Trophoblast cell (in vitro differentiated cells and primary cell): ENCODE data around the gene FAM161B.
"Not testable (repeated sequence)": the region's sequence is repeated elsewhere in the genome, so short reads cannot be mapped to it uniquely, and the experiment has no call there.

Source experiments
- DNase-seq, 2 donors: peaks; one replicate each; pipeline ENCODE4 v3.0.0-alpha.2; 2016
- H2AFZ ChIP-seq: 2 replicates; pipeline ENCODE4 v1.6.1; 2013; ENCODE audit warnings: low read length, moderate library complexity, mild to moderate bottlenecking; ENCODE audit not compliant: insufficient read depth, poor library complexity
- H2AK5ac ChIP-seq: 2 replicates; pipeline ENCODE4 v1.6.1; 2013; ENCODE audit warnings: mild to moderate bottlenecking, low read length
- H2BK120ac ChIP-seq: 2 replicates; pipeline ENCODE4 v1.6.1; 2013; ENCODE audit warnings: low read length, mild to moderate bottlenecking, moderate library complexity; ENCODE audit not compliant: insufficient read depth, poor library complexity
- H2BK12ac ChIP-seq: 2 replicates; pipeline ENCODE4 v1.6.1; 2013; ENCODE audit warnings: mild to moderate bottlenecking, low read length, moderate library complexity
- H2BK5ac ChIP-seq: 2 replicates; pipeline ENCODE4 v1.6.1; 2013; ENCODE audit warnings: low read length, low read depth, moderate library complexity, mild to moderate bottlenecking; ENCODE audit not compliant: poor library complexity
- H3K14ac ChIP-seq: 2 replicates; pipeline ENCODE4 v1.6.1; 2013; ENCODE audit warnings: mild to moderate bottlenecking, low read length
- H3K18ac ChIP-seq: 2 replicates; pipeline ENCODE4 v1.6.1; 2013; ENCODE audit warnings: mild to moderate bottlenecking, low read length
- H3K23ac ChIP-seq: 2 replicates; pipeline ENCODE4 v1.6.1; 2013; ENCODE audit warnings: low read length
- H3K27ac ChIP-seq: 2 replicates; pipeline ENCODE4 v1.5.1; 2013; ENCODE audit warnings: low read depth, mild to moderate bottlenecking, inconsistent platforms, low read length, moderate library complexity
- H3K27me3 ChIP-seq: 2 replicates; pipeline ENCODE4 v1.6.1; 2013; ENCODE audit warnings: inconsistent platforms, mild to moderate bottlenecking, low read length, moderate library complexity; ENCODE audit not compliant: insufficient read depth
- H3K36me3 ChIP-seq, 2 experiments: 1 replicate in 1 of 2; 2 replicates in 1 of 2; pipeline ENCODE4 v1.6.1; 2013; ENCODE audit warnings: low read length in 2 of 2, mild to moderate bottlenecking in 2 of 2, moderate library complexity in 1 of 2; ENCODE audit not compliant: insufficient read depth in 2 of 2, control insufficient read depth in 1 of 2
- H3K4ac ChIP-seq: 2 replicates; pipeline ENCODE4 v1.6.1; 2013; ENCODE audit warnings: low read depth, mild to moderate bottlenecking, low read length, moderate library complexity
- H3K4me1 ChIP-seq, 2 experiments: 1 replicate in 1 of 2; 2 replicates in 1 of 2; pipeline ENCODE4 v1.6.1; 2013; ENCODE audit warnings: low read length in 2 of 2, mild to moderate bottlenecking in 2 of 2, moderate library complexity in 1 of 2; ENCODE audit not compliant: insufficient read depth in 2 of 2, control insufficient read depth in 1 of 2
- H3K4me2 ChIP-seq: 2 replicates; pipeline ENCODE4 v1.6.1; 2013; ENCODE audit warnings: inconsistent platforms, mild to moderate bottlenecking, low read length, moderate library complexity
- H3K4me3 ChIP-seq: 2 replicates; pipeline ENCODE4 v1.5.1; 2013; ENCODE audit warnings: mild to moderate bottlenecking, low read depth, low read length, inconsistent platforms
- H3K79me1 ChIP-seq: one replicate; pipeline ENCODE4 v1.6.1; 2013; ENCODE audit warnings: low read length
- H3K79me2 ChIP-seq: 2 replicates; pipeline ENCODE4 v1.6.1; 2013; ENCODE audit warnings: low read length, mild to moderate bottlenecking; ENCODE audit not compliant: control insufficient read depth, insufficient read depth, poor library complexity
- H3K9ac ChIP-seq: 2 replicates; pipeline ENCODE4 v1.6.1; 2013; ENCODE audit warnings: mild to moderate bottlenecking, low read length
- H3K9me3 ChIP-seq: 2 replicates; pipeline ENCODE4 v1.6.1; 2013; ENCODE audit warnings: low read depth, mild to moderate bottlenecking, control low read depth, inconsistent platforms, low read length; ENCODE audit not compliant: insufficient read depth
- H4K12ac ChIP-seq: 2 replicates; pipeline ENCODE4 v1.6.1; 2013; ENCODE audit warnings: low read depth, mild to moderate bottlenecking, low read length, moderate library complexity
- H4K8ac ChIP-seq: 2 replicates; pipeline ENCODE4 v1.6.1; 2013; ENCODE audit warnings: low read depth, mild to moderate bottlenecking, low read length, moderate library complexity
- H4K91ac ChIP-seq: one replicate; pipeline ENCODE4 v1.6.1; 2013; ENCODE audit warnings: low read depth, mild to moderate bottlenecking, low read length, moderate library complexity
- WGBS: extraction: QIAGEN DNeasy Blood & Tissue Kit; methylation state at CpG from one replicate; pipeline ENCODE4 v1.1.7; 2013; ENCODE audit warnings: missing lambda C conversion rate; ENCODE audit not compliant: insufficient read length, insufficient coverage; ENCODE audit errors: extremely low coverage; 5-methylcytosine and 5-hydroxymethylcytosine counted together

Gene FAM161B

GRCh38 chr14:73896521-73896920 lies 53.4 kb downstream of the FAM161B start:
- H2BK5ac ChIP-seq = no peak overlapping the region
- no peaks in the 10 kb centered on the region for H3K79me1 ChIP-seq
- no peak overlapping the region for H2BK12ac ChIP-seq
- no peaks in the 10 kb centered on the region for H3K9me3 ChIP-seq
- no peak overlapping the region for H3K4me2 ChIP-seq
- H2AFZ ChIP-seq = no peak overlapping the region
- no peak overlapping the region for H2AK5ac ChIP-seq
- H3K4me3 ChIP-seq = no peak overlapping the region
- no peak overlapping the region for H3K9ac ChIP-seq
- H3K36me3 ChIP-seq = peaks cover 20 to 45% of the 10 kb centered on the region in 2 experiments
- no peak overlapping the region for H2BK120ac ChIP-seq
- no peak overlapping the region for H3K27ac ChIP-seq
- no peak for DNase-seq
- no peak overlapping the region for H3K4ac ChIP-seq
- no peaks in the 10 kb centered on the region for H3K79me2 ChIP-seq
- no peak overlapping the region for H4K91ac ChIP-seq
- H3K18ac ChIP-seq = no peak overlapping the region
- H3K23ac ChIP-seq = no peak overlapping the region
- no CpG with 5 or more reads among the region's 1 CpG for WGBS
- H3K27me3 ChIP-seq = no peaks in the 10 kb centered on the region
- no peak overlapping the region for H3K14ac ChIP-seq
- H4K8ac ChIP-seq = no peak overlapping the region
- no peak overlapping the region for H4K12ac ChIP-seq
- H3K4me1 ChIP-seq = no peaks in the 10 kb centered on the region

DNA sequence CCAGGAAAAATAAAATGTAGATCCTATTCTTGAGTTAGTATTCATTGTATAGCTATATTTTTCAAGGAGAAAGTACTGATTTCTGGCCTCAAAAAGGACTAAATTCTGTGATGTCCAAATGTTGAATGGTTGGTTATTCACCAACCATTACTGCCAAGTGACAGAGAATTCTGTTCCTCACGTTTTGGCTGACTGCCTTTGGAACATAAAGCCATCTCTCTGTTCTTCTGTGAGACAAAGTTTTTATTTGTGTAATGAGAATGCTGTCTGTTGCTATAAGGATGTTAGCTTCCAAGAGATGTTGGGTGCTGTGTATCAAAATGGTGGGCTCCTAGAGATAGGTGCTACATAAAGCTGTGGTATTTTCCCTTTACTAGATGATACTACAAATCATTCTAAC lies 54.0 kb downstream of the FAM161B start:
- no CpG with 5 or more reads among the region's 1 CpG for WGBS
- Histone ChIP-seq H3K14ac (no peak overlapping the region), H3K79me2 (no peaks in the 10 kb centered on the region)

GRCh38 chr14:73894180-73894687 lies 55.7 kb downstream of the FAM161B start:
- not testable (repeated sequence) for H2BK120ac ChIP-seq, H3K27me3 ChIP-seq, H4K12ac ChIP-seq, H3K9ac ChIP-seq, H3K23ac ChIP-seq, H4K91ac ChIP-seq, H3K79me2 ChIP-seq, H3K18ac ChIP-seq, H3K4ac ChIP-seq, H3K9me3 ChIP-seq, H2AK5ac ChIP-seq, H2BK5ac ChIP-seq, H3K4me2 ChIP-seq, H3K4me3 ChIP-seq, H3K4me1 ChIP-seq, H2BK12ac ChIP-seq, H2AFZ ChIP-seq, H3K27ac ChIP-seq, DNase-seq, H4K8ac ChIP-seq, H3K14ac ChIP-seq, H3K79me1 ChIP-seq
- peaks cover 12 to 34% of the 10 kb centered on the region in 2 experiments for H3K36me3 ChIP-seq
- WGBS = no CpG with 5 or more reads among the region's 6 CpGs

More for the DNA sequence above, 54.0 kb downstream of the FAM161B start:
- Histone ChIP-seq H4K91ac (no peak overlapping the region), H3K23ac (no peak overlapping the region), H3K9ac (no peak overlapping the region), H4K12ac (no peak overlapping the region), H3K27me3 (no peaks in the 10 kb centered on the region), H3K4me1 (no peaks in the 10 kb centered on the region), H2BK12ac (no peak overlapping the region), H3K18ac (no peak overlapping the region), H3K4ac (no peak overlapping the region), H4K8ac (no peak overlapping the region), H3K27ac (no peak overlapping the region), H3K4me3 (no peak overlapping the region), H3K4me2 (no peak overlapping the region), H2BK120ac (no peak overlapping the region), H3K36me3 (peaks cover 18 to 45% of the 10 kb centered on the region in 2 experiments), H2BK5ac (no peak overlapping the region), H2AFZ (no peak overlapping the region), H2AK5ac (no peak overlapping the region), H3K9me3 (no peaks in the 10 kb centered on the region), H3K79me1 (no peaks in the 10 kb centered on the region)
- no peak for DNase-seq

- Histone ChIP-seq H3K27ac (no peak overlapping the region), H4K8ac (no peak overlapping the region), H3K4me2 (no peak overlapping the region), H4K91ac (no peak overlapping the region), H3K4me1 (peaks cover 0 to 3% of the 10 kb centered on the region in 2 experiments), H3K4ac (peak overlapping the region; percentile 93), H3K27me3 (no peaks in the 10 kb centered on the region), H2AFZ (no peak overlapping the region), H3K18ac (no peak overlapping the region), H3K9me3 (no peaks in the 10 kb centered on the region), H3K14ac (no peak overlapping the region), H4K12ac (no peak overlapping the region), H3K9ac (no peak overlapping the region), H3K23ac (no peak overlapping the region), H2BK12ac (no peak overlapping the region), H3K4me3 (no peak overlapping the region), H2BK5ac (no peak overlapping the region), H3K79me2 (peaks cover 9% of the 10 kb centered on the region), H3K36me3 (peaks cover 2 to 6% of the 10 kb centered on the region in 2 experiments), H3K79me1 (peaks cover 10% of the 10 kb centered on the region), H2BK120ac (no peak overlapping the region), H2AK5ac (no peak overlapping the region)
- DNase-seq = no peak
- no CpG with 5 or more reads among the region's 5 CpGs for WGBS
These were observed 60.5 kb downstream of the FAM161B start for GRCh38 chr14:73889376-73889775.
